Activated CD4-positive, alpha-beta memory T cell treated with anti-CD3 and anti-CD28 coated beads, Interleukin-2, amount 10 ng/mL, durations not matched to agents 7 days and 5 days (primary cell): ENCODE measurements around the gene P3R3URF. TPM values are rescaled to one million over a fixed set of nuclear protein-coding genes. Genes with fewer than 3 reads are reported as not detected.
A peak's percentile ranks its signal among the peaks of the same experiment; 100 is the strongest.

Experiments used
- CTCF ChIA-PET: fragments of 350-600 bp; sonication (Branson Sonifier 250); formaldehyde crosslinking; loops from one replicate; lab custom pipeline; 2021; ENCODE audit warnings: antibody characterized with exemption, inconsistent platforms; lab: Charles Lee
- POLR2A ChIA-PET: fragments of 350-600 bp; sonication (Branson Sonifier 250); formaldehyde crosslinking; loops from one replicate; lab custom pipeline; 2021; ENCODE audit warnings: antibody characterized with exemption; lab: Charles Lee
- DNase-seq: peaks from one replicate; pipeline ENCODE4 v3.0.0-alpha.2; 2020
- H3K27ac Mint-ChIP-seq: one replicate; pipeline ENCODE4 v1.8.0; 2021; ENCODE audit warnings: mild to moderate bottlenecking, mixed read lengths
- H3K27me3 Mint-ChIP-seq: one replicate; pipeline ENCODE4 v1.8.0; 2021; ENCODE audit warnings: mixed read lengths
- H3K36me3 Mint-ChIP-seq: one replicate; pipeline ENCODE4 v1.8.0; 2021; ENCODE audit warnings: low read depth, mixed read lengths
- H3K4me1 Mint-ChIP-seq: one replicate; pipeline ENCODE4 v1.8.0; 2021; ENCODE audit warnings: mixed read lengths
- H3K4me3 Mint-ChIP-seq: one replicate; pipeline ENCODE4 v1.8.0; 2021; ENCODE audit warnings: mild to moderate bottlenecking, mixed read lengths
- H3K9me3 Mint-ChIP-seq: one replicate; pipeline ENCODE4 v1.8.0; 2021; ENCODE audit warnings: mixed read lengths
- total RNA-seq, 2 experiments: library from RNA; stranded (reverse); gene quantifications; one replicate each; pipeline ENCODE4 v1.2.3, GENCODE V29; 2021

P3R3URF gene
- total RNA-seq, 2 experiments from 2014 or later: not detected

DNA sequence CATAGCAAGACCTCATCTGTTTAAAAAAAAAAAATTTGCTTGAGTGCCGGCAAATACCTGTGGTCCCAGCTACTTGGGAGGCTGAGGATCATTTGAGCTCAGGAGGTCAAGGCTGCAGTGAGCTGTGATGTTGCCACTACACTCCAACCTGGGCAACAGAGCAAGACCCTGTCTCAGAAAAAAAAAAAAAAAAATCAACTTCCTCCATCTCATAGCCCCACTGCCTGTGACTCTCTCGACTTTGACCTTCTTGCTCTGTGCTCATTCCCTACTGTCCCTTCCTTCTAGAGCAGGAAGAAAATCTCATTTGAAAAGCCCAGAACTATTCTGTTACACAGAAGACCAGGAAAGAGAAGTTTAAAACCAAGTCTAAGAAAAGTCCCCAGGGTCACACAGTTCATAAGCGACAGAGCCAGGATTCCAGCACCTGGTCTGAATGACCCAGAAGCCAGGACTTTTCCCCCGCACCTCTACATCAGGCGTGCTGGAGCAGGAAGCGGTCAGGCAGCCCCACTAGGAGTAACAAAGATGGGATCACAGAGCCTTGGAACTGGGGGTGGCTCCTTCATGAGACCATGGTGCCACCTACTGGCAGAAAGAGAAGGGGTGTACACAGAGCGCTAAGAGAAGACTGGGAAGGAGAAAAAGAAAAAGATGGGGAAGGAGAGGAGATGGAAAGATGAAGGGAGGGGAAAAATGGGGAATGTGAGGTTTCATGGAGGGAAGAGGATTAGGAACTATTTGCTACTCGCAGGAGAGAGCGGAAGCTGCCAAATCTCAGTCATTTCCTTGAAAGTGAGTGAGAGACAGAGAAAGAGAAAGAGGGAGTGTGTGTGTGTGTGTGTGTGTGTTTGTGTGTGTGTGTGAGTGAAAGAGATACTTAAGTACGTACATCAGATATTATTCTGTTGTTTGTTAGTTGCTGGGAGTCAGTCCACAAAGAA is 3.1 kb upstream of the P3R3URF start:
- ChIA-PET CTCF (interaction anchor here (0.6 to 1.2 kb wide), 7 partner anchors 12 to 146 kb away, joined by 3 to 6 read pairs (median 4); no protein-coding TSS in a partner anchor), POLR2A (no interaction called here)
- Mint-ChIP-seq H3K36me3 (no peaks in the 10 kb centered on the region), H3K4me1 (no peaks in the 10 kb centered on the region), H3K27me3 (no peaks in the 10 kb centered on the region), H3K27ac (no peak overlapping the region), H3K9me3 (no peaks in the 10 kb centered on the region), H3K4me3 (no peak overlapping the region)
- peak; percentile 70 for DNase-seq

DNA sequence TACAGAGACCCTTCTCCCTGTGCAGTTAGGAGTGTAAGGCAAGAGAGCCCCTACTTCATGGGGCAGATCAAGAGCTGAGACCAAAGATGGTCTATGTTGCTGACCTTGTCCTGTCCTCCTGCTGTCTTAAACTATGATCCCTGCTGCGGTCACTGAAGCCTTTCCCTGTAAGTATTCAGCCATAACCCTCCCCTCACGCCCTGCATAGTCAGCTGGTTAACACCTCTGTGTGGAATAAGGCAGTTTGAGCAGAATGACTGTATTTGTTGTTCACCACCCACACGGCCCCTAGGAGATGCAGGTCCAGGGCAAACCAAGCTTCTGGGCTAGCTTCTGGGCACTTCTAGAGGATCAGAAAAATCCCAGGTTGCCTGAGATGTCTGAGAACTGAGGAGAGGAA is 1.0 kb downstream of the P3R3URF start:
- Mint-ChIP-seq H3K4me1 (no peaks in the 10 kb centered on the region), H3K9me3 (no peaks in the 10 kb centered on the region), H3K36me3 (no peaks in the 10 kb centered on the region), H3K27me3 (peaks cover 5% of the 10 kb centered on the region), H3K27ac (no peak overlapping the region), H3K4me3 (no peak overlapping the region)
- no peak for DNase-seq
- POLR2A ChIA-PET: interaction anchor here (0.7 kb wide), 1 partner anchor 429 kb away, joined by 3 read pairs; no protein-coding TSS in a partner anchor
- CTCF ChIA-PET: no interaction called here

DNA sequence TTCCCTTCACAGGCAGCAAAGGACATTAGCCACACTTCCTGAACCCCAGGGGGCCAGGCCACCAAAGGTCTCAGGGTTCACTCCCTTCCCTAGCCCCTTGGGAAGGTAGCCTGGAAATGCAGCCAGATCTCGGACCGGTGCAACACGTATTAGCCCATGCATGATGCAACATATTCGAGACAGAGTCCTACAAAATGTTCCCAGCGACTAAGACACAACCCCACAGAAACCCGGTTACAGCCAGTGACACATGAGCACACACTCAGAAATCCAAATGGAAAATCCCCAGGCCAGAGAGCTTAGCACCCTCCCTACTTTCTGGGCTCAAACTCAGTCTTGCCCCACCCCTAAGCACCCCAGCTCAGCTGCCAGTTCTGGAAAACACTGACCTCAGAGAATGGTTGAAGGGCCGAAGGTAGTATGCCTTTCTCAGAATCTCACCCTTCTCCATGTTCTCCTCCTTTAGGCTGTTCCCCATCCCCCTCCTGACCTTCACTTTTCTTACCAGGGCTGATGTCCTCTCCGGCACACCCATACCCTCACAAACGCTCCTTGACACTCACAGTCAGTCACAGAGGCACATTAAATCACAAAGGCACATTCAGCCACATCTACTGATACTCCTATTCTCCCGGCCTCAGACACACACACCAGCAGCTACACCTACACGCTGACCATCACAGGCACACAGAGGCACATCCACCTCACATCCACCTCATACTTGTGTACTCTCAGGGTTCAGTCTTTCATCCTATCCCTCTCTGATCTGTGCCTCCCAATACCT is 1.6 kb downstream of the P3R3URF start, which contains the start of gene TSPAN1:
TSPAN1 (plus strand) TSS at position 640 of the 784 bp plus-strand sequence. CDS start 6,021 bp downstream, outside the sequence.
- ChIA-PET POLR2A (no interaction called here), CTCF (no interaction called here)
- H3K27me3 Mint-ChIP-seq: peaks cover 6% of the 10 kb centered on the region

DNA sequence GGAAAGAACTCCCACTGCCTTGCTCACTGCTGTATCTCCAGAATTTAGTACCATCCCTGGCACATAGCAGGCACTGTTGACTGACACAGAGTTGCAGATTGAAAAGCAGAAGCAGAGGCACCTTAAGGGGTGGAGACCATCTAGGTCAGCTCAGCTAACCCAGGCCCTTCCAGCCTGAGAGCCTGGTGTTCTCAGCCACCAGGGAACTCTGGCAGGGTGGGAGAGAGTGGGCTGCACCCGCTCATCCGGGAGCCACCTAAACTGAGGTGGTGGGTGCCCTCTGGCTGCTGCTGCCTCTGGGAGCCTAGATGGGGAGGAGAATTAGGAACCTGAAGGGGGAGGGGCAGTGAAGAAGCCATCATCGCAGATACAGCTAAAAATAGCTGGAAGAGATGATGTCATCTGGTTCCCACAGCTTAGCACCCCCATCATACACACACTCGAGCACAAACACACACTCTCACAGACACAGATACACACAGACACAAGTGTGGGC is 2.9 kb downstream of the P3R3URF start:
- no peaks in the 10 kb centered on the region for H3K9me3 Mint-ChIP-seq
- peaks cover 6% of the 10 kb centered on the region for H3K27me3 Mint-ChIP-seq
- no peaks in the 10 kb centered on the region for H3K36me3 Mint-ChIP-seq
- DNase-seq: no peak
- no peak overlapping the region for H3K4me3 Mint-ChIP-seq
- ChIA-PET CTCF (no interaction called here), POLR2A (no interaction called here)
- no peak overlapping the region for H3K27ac Mint-ChIP-seq
- no peaks in the 10 kb centered on the region for H3K4me1 Mint-ChIP-seq

More for the DNA sequence above, 1.6 kb downstream of the P3R3URF start, which contains the start of gene TSPAN1:
- no peaks in the 10 kb centered on the region for H3K9me3 Mint-ChIP-seq
- H3K27ac Mint-ChIP-seq: no peak within 1 kb of the TSS
- no peaks in the 10 kb centered on the region for H3K4me1 Mint-ChIP-seq
- DNase-seq: no peak
- no peak within 1 kb of the TSS for H3K4me3 Mint-ChIP-seq
- H3K36me3 Mint-ChIP-seq: no peaks in the 10 kb centered on the region

DNA sequence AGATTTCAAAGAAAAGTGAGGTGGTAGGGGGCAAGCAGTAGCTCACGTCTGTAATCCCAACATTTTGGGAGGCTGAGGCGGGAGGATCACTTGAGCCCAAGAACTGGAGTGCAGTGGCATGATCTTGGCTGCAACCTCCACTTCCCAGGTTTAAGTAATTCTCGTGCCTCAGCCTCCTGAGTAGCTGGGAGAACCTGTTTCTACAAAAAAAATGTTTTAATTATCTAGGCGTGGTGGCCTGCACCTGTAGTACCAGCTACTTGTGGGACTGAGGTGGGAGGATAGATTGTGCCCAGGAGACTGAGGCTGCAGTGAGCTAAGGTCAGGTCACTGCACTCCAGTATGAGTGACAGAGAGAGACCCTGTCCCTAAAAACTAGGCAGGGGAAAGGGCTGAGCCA is 4.0 kb downstream of the P3R3URF start:
- ChIA-PET CTCF (interaction anchor here (0.6 to 1.3 kb wide), 2 partner anchors 10 to 1236 kb away, joined by 3 to 4 read pairs; no protein-coding TSS in a partner anchor), POLR2A (no interaction called here)
- peaks cover 6% of the 10 kb centered on the region for H3K27me3 Mint-ChIP-seq
- no peak overlapping the region for H3K27ac Mint-ChIP-seq
- H3K4me1 Mint-ChIP-seq: peaks cover 5% of the 10 kb centered on the region
- DNase-seq: no peak
- H3K4me3 Mint-ChIP-seq: no peak overlapping the region
- no peaks in the 10 kb centered on the region for H3K36me3 Mint-ChIP-seq
- no peaks in the 10 kb centered on the region for H3K9me3 Mint-ChIP-seq

DNA sequence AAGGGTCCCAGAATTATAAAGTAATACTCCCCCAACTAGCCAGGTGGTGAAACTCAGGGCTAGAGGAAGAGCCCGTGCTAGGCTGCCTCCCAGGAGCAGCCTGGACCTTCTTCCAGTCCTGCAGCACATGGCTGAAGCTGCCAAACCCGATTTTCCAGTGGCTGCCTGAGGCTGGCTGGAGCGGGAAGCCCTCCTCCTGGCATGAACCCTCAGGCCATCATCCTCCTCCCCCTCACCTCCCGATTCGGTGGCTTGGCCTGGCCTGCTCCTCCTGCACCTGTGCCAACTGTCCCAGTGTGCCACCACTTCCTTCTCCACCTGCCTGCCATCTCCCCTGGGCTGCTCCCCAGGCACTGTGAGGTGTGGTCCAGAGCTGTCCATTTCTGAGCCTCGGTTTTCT is 4.4 kb downstream of the P3R3URF start:
- Mint-ChIP-seq H3K36me3 (no peaks in the 10 kb centered on the region), H3K4me1 (peaks cover 9% of the 10 kb centered on the region), H3K27me3 (peaks cover 6% of the 10 kb centered on the region), H3K27ac (no peak overlapping the region), H3K9me3 (no peaks in the 10 kb centered on the region), H3K4me3 (no peak overlapping the region)
- ChIA-PET CTCF (interaction anchor here (1.3 kb wide), 1 partner anchor 11 kb away, joined by 4 read pairs; no protein-coding TSS in a partner anchor), POLR2A (no interaction called here)
- DNase-seq: no peak

DNA sequence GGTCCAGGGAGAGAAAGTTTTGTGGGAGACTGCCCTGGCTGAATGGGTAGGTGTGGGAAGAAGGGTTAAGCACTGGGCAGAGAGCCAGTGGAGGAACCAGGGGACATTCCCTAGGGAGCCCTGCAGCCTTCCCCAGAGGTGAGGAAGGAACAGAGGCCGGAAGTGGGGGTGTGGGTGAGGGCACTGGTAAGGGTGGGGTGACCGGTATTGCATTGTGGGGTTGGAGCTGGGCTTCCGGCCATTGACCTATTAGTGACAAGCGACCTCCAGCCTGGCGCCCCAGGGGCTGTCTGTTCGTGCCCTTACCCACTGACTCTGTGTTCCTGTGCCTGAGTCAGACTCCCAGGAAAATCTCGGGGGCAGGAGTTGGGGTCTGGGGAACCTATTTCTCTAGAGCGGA is 4.9 kb downstream of the P3R3URF start:
- POLR2A ChIA-PET: no interaction called here
- H3K27me3 Mint-ChIP-seq: peaks cover 6% of the 10 kb centered on the region
- H3K9me3 Mint-ChIP-seq: no peaks in the 10 kb centered on the region
- H3K27ac Mint-ChIP-seq: no peak overlapping the region
- H3K4me3 Mint-ChIP-seq: no peak overlapping the region
- DNase-seq: no peak
- H3K36me3 Mint-ChIP-seq: no peaks in the 10 kb centered on the region
- H3K4me1 Mint-ChIP-seq: peaks cover 14% of the 10 kb centered on the region
- CTCF ChIA-PET: interaction anchor here (1.1 to 1.3 kb wide), 2 partner anchors 11 to 135 kb away, joined by 3 to 4 read pairs; no protein-coding TSS in a partner anchor

DNA sequence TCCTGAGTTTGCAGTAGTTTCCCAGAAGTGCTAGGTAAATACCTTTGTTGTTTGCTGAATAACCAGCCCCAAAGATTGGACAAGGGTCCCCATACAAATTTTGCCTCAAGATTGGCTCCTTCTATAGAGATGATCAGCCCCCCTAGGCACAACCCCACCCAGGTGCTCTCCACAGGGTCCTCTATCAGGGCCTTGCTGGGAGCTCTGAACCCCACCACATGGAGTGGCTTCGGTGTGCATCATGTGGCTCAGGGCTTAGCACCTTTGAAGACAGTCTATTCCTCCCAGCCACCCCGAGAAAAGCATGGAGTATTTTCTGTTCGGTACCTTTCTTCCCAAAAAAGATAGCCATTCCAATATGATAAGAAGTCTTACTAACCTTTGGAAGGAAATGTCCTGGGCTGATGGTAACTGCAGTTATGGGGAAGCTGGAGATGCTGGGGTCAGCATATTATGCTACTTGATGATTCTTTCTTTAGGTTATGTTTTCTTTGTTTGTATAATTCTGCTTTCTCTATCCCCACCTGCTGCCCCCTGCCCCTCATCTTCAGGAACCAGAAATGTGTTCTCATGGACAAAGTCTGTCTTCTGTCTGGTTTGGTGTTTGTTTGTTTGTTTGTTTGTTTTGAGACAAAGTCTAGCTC is 6.4 kb downstream of the P3R3URF start:
- CTCF ChIA-PET: interaction anchor here (0.9 to 1.7 kb wide), 2 partner anchors 54 to 75 kb away, joined by 3 to 4 read pairs; no protein-coding TSS in a partner anchor
- no peak overlapping the region for H3K4me3 Mint-ChIP-seq
- H3K9me3 Mint-ChIP-seq: no peaks in the 10 kb centered on the region
- POLR2A ChIA-PET: no interaction called here
- no peaks in the 10 kb centered on the region for H3K36me3 Mint-ChIP-seq
- DNase-seq: no peak
- H3K27me3 Mint-ChIP-seq: peaks cover 8% of the 10 kb centered on the region
- H3K4me1 Mint-ChIP-seq: peaks cover 18% of the 10 kb centered on the region
- H3K27ac Mint-ChIP-seq: no peak overlapping the region

DNA sequence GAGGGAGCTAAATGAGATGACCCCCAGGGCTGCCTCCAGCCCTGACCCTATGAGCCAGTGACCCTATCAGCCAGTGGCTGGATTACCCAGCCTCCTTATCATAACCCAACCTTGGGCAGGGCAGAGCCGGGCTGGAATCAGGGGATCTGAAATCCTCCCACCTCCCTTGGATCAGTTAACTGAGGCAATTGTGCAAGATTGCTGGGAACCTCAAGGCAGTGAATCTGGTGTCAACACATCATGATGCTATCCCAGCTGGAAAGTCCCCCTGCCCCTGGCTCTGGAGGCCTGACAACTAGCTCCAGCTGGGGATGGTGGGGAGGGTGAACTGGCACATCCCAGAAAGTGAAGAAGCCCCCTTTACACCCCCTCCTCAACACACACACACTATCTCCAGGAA is 7.8 kb downstream of the P3R3URF start:
- H3K27ac Mint-ChIP-seq: no peak overlapping the region
- H3K4me3 Mint-ChIP-seq: no peak overlapping the region
- CTCF ChIA-PET: interaction anchor here (0.6 to 1.7 kb wide), 2 partner anchors 133 to 461 kb away, joined by 3 to 8 read pairs; no protein-coding TSS in a partner anchor
- POLR2A ChIA-PET: interaction anchor here (1.0 to 2.3 kb wide), 4 partner anchors 13 to 829 kb away, joined by 3 to 13 read pairs (median 3); partner anchors contain the start of gene POMGNT1
- no peak for DNase-seq
- peaks cover 15% of the 10 kb centered on the region for H3K27me3 Mint-ChIP-seq
- H3K36me3 Mint-ChIP-seq: no peaks in the 10 kb centered on the region
- H3K9me3 Mint-ChIP-seq: no peaks in the 10 kb centered on the region
- peaks cover 18% of the 10 kb centered on the region for H3K4me1 Mint-ChIP-seq

DNA sequence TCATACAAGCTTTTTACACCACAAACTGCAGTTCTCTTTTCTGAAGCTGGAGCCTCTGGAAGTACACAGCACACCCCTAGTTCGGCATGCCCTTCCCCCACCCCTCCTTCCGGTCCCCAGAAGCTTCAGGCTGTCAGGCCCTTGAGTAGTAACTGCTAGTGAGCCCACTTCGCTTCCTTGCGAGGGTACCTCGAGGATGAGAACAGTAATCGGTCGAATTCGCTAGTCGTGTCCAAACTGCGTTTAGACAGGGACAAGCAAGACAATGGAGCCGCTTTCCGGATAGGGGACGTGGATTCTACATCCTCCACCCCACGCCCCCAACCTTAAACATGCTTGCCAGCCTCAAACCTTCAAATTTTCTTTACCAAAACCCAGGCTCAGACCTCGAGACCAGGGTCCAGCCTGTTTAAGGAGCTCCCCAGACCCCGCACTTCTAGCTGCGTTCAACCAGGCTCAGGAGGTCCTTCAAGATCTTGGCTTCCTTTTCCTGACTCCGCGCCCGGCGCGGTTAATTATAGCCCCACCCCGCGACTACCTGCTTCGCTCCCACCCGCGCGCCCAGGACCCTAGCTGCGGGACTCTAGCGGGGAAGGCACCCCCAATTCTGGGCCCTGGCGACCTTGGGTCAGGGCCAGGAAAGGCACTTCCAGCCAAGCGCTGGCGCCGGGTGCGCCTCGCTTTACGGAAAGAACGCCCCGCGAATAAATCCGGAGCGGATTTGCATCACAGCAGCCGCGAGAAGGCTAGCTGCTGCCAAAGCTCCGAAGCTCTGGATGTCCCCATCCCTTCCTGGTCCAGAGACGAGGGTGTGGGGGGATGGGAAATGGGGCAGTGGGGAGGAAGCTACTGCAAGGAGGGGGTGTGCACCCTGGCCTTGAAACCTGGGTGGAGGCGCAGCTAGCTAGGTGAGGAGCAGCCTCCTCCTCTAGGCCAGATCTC is 9.5 kb downstream of the P3R3URF start:
- Mint-ChIP-seq H3K9me3 (no peaks in the 10 kb centered on the region), H3K36me3 (no peaks in the 10 kb centered on the region), H3K27me3 (peaks cover 12% of the 10 kb centered on the region), H3K27ac (peak overlapping the region; percentile 71), H3K4me3 (peak overlapping the region; percentile 74), H3K4me1 (peaks cover 18% of the 10 kb centered on the region)
- POLR2A ChIA-PET: interaction anchor here (0.7 to 2.3 kb wide), 9 partner anchors 10 to 481 kb away, joined by 3 to 13 read pairs (median 3); partner anchors contain the start of genes GPBP1L1, PIK3R3, POMGNT1 and RAD54L
- CTCF ChIA-PET: interaction anchor here (0.6 to 1.7 kb wide), 5 partner anchors 9 to 646 kb away, joined by 3 to 8 read pairs (median 4); no protein-coding TSS in a partner anchor
- peak; percentile 56 for DNase-seq

DNA sequence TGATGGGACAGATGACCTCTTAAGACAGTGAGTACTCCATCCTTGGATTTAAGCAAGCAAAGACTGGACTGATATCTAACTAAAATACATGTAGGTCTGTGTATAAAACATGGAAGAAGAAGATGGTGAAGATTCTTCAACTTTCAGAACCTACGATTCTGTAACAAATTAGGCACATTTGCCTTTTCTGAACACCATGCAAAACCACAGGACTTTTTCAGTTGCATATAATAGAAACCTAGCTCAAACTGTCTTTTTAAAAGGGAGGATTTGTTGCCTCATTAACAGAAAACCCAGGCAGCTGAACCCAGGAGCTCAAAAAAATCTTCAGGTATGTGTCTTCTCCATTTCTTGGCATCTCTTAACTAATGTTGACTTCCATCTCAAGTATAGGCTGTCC is 16.1 kb downstream of the P3R3URF start:
- ChIA-PET POLR2A (no interaction called here), CTCF (no interaction called here)
- Mint-ChIP-seq H3K27ac (no peak overlapping the region), H3K4me3 (no peak overlapping the region), H3K4me1 (no peaks in the 10 kb centered on the region), H3K27me3 (peaks cover 17% of the 10 kb centered on the region), H3K36me3 (no peaks in the 10 kb centered on the region), H3K9me3 (no peaks in the 10 kb centered on the region)
- no peak for DNase-seq
